ENCODE measurements around the gene TECPR2.
"Not testable (repeated sequence)": the region's sequence is repeated elsewhere in the genome, so short reads cannot be mapped to it uniquely, and the experiment has no call there.

Gene TECPR2

DNA sequence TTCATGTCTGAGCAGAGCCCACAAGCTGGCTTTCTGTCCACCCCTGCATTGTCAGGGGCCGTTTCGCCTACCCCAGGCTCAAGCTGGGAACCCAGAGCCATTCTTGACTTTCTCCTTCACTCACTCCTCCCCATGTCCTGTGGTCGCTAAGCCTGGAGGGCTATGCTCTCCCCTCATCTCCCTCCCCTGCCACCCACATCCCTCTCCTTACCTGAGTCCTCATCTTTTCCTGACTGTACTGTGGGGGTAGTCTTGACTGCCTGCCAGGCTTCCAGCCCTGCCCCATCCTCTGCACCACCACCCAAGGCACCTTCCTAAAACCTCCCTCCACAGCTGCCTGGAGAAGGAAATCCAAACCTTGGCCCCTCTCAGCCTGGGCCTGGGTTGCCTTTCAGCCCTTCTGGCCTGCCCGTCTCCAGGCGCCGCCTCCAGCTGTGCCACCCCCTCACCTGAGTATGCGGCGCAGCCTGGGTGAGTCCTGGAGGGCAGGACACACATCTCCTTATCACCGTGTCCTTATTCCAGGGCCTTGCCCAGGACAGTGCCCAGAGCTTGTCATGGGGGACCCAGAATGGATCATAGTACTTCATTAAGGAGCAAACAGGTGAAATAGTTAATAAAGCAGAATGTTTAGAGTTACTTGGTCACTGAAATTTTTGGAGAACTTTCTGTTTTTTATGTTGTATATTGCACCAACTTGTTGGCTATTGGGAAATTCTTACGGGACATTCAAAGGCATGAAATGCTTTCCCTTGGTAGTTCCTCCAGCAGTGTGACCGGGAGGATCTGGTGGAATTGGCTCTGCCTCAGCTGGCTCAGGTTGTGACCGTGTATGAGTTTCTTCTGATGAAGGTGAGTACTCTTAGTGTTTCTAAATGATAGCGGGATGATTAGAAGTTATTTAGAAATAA lies 28.7 kb upstream of the TECPR2 start:
- no peak for DNase-seq (ENCODE audit: low read depth)

DNA sequence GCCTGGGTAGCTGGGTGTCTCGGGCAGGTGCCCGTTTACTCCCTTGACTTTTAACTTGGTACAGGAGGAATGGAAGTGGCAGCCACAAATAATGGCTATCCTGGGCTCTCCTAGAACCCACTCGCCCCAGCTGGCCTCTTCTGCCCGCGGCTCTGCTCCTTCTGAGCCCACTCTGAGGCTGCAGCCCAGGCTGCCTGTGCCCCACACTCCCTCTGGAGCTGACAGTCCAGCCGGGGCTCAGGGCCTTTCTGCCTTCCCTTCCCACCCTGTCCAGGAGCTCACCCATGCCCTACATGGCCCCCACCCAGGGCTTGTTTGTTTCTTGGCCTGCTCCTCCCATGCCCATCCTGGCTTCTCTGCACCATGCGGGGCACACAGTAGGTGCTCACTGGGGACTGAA lies 27.6 kb upstream of the TECPR2 start:
- no peak for DNase-seq (ENCODE audit: low read depth)

DNA sequence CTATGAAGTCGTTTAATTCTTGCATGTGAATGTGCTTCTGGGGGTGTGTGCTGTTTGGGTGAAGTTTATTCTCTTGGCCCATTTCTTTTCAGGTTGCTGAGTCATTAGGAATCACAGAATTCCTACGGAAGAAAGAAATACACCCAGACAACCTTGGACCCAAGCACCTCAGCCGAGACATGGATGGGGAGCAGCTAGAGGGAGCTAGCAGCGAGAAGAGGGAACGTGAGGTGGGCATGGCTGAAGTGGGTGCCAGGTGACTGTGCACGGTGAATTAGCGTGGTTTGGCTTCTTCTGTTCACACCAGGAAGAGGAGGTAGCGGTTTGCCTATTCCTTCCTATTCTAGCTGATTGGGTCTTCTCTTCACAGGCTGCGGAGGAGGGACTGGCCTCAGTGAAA lies 24.0 kb upstream of the TECPR2 start:
- DNase-seq (ENCODE audit: low read depth) = no peak

DNA sequence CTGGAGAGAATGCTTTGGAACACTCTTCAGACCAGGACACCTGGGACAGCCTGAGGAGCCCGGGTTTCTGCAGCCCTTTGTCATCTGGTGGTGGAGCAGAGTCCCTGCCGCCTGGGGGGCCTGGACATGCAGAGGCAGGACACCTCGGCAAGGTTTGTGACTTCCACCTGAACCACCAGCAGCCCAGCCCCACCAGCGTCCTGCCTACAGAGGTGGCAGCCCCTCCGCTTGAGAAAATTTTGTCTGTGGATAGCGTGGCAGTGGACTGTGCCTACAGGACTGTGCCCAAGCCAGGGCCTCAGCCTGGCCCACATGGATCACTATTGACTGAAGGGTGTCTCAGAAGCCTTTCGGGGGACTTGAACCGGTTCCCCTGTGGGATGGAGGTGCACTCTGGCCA lies 21.2 kb upstream of the TECPR2 start:
- no peak for DNase-seq (ENCODE audit: low read depth)

DNA sequence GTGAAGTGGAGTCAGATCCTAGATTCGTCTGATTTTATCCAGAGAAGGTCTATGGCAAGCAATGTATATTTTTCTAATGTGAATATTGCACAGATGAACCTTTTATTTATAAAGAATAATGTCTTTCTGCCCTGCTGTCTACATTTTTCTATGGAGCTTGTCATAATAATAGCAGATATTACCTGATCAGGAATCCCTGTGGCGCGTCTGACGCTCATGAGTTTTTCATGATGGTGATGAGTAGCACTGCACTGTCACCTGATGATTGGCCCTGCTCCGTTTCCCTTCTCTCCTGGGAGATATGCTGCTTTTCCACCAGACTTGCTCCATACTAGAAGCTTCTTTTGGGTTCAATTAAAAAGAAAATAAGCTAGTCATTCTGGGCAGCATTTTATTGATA lies 20.5 kb upstream of the TECPR2 start:
- no peak for DNase-seq (ENCODE audit: low read depth)

DNA sequence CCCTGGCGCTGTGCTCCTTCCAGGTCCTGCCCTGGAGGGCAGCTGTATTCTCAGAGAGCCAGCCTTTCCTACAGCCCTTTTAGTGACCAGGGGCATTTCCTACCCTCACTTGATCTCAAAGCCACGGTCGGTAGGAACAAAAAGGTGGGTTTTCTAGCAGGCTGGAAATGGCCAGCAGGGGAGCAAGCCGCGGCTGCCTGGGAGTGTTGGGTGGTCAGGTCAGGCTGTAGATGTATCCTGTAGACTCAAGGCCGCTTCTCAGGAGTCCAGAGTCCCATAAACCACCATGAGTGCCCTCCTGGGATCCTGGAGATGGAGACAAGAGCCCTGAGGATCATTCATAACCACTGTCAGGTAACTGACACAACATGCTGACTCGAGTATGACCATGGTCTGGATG lies 18.7 kb upstream of the TECPR2 start:
- no peak for DNase-seq (ENCODE audit: low read depth)

DNA sequence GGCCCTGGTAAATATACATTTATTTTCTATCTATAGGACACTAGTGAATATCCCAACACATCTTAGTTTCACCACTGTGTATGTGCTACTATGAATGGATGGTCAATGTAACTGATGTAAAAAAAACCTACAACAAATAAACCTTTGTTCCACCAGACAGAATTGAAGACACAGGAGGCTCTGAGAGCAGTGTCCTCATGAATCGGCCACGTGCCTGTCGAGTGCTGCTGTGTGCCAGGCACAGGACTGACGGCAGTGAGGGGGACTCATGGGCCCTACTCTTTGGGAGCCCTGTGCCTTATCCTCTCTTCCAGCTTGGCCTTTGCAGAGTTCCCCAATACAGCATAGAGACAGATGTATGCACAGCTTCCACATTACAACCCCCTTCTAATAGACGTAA lies 18.3 kb upstream of the TECPR2 start:
- no peak for DNase-seq (ENCODE audit: low read depth)

DNA sequence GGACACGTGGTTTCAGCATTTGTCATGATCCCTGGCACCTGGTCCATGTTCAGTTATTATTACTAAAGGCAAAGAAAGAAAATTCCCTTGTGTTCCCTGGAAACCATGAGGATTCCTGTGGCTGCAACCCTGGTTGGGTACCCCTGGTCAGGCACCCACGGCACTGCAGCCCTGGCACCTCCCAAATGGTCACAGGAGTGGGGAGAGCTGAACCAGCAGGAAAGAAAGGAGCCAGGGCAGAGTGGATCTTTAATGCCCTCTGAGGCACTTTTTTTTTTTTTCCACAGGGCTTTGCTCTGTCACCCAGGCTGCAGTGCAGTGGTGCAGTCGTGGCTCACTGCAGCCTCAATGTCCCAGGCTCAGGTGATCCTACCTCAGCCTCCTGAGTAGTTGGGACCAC lies 17.5 kb upstream of the TECPR2 start:
- DNase-seq (ENCODE audit: low read depth) = no peak

DNA sequence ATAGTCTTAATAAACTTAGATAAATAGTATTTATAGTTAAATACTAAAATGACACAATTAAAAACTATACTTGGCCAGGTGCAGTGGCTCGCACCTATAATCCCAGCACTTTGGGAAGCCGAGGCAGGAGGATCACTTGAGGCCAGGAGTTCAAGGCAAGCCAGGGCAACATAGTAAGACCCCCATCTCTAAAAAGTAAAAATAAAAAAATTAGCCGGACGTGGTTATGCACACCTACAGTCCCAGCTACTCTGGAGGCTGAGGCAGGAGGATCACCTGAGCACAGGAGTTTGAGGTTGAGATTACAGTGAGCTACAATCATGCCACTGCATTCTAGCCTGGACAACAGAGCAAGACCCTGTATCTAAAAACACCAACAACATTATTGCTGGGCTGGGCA lies 16.1 kb upstream of the TECPR2 start:
- no peak for DNase-seq (ENCODE audit: low read depth)

DNA sequence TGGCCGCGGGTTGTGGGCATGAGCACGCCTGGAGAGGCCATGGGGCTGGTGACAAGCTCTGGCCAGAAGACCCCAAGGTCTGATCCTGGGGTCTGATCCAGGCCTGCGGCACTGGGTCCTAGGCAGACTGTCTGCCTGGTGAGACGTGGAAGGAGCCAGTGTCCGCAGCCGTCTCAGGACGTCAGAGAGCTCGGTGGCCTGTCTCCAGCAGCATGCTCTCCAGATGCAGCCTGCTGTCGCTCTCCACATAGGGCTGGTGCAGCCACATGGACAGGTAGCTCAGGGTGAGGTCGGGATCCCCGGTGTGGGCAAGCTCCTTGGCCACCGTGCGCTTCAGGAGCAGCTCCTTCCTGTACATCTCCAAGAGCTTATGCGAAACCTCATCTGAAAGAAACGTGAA lies 14.4 kb upstream of the TECPR2 start:
- DNase-seq (ENCODE audit: low read depth) = no peak

DNA sequence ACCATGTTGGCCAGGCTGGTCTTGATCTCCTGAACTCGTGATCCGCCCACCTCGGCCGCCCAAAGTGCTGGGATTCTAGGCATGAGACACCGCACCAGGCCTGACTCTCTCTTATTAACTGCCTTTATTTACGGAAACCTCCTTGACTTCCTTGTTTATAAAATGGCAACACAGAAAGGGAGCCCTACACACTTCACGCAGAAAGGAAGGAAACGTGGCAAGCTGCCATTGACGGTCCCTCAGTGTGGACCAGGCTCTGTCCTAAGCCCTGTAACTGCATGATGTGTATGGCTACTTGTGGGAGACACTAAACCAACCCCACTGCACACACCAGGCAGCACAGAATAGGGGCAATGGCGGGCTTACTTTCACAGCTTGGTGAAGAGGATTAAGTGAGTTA lies 11.7 kb upstream of the TECPR2 start:
- no peak for DNase-seq (ENCODE audit: low read depth)

DNA sequence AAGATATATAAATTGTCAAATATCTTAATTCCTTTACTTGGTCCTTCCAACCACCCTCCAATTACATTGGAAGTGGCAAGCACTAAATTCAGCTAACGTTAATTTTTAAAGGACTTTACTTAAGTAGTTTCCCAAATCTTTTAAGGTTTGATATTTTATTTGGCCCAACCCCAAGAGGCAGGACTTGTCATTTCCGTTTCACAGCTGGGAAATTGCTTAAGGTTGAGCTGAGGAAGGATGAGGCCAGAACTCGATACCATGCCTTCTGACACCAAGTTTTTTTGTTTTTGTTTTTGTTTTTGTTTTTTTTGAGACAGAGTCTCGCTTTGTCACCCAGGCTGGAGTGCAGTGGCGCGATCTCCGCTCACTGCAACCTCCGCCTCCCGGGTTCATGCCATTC lies 11.1 kb upstream of the TECPR2 start:
- DNase-seq (ENCODE audit: low read depth) = not testable (repeated sequence)

DNA sequence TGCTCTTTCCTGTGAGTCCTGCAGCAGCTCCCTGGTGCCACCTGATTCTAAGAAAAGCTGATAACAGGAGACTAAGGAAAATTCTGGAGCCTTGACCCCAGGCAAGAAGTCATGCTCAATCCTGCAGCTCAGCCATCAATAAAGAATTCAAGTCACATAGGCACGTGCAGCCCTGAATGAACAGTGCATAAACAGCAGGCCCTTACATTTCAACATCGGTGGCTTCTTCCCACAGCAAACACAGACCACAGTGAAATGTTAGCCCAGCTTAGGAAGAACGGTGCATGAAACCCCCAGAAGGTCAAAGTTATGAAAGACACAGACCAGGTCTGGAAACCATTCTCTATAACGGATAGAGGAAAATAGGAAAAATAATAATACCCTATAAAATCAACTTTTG lies 10.5 kb upstream of the TECPR2 start:
- DNase-seq (ENCODE audit: low read depth) = no peak

DNA sequence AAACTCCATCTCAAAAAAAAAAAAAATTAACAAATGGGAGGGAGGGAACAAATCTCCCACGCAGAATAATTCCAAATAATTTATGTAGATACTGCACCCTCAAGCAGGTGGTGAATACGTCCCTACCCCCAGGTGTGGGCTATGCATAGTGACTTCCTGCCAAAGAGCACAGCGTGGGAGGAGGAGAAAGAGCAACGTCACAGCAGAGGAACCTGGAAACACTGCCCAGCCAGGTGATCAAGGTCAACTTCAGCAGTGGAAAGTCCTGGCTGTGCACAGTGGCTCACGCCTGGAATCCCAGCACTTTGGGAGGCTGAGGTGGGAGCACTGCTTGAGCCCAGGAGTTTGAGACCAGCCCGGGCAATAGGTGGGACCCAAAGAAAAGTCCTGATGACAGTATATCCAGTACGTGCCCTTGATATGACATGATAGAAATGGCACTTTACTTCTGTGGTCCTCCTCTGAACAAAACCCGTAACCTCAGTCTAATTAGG lies 9.6 kb upstream of the TECPR2 start:
- DNase-seq (ENCODE audit: low read depth) = no peak

DNA sequence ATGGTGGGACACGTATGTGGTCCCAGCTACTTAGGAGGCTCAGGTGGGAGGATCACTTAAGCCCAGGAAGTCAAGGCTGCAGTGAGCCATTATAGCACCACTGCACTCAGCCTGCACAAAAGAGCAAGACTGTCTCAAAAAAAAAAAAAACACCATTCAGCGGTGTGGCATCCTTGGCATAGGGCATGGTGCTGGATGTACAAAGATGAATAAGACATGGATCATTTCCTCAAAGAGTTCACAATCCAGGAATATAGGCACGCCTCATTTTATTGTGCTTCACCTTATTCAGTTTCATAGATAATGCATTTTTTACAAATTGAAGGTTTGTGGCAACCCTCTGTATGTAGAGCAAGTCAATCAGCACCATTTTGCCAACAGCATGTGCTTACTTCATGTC lies 6.5 kb upstream of the TECPR2 start:
- DNase-seq (ENCODE audit: low read depth) = no peak

DNA sequence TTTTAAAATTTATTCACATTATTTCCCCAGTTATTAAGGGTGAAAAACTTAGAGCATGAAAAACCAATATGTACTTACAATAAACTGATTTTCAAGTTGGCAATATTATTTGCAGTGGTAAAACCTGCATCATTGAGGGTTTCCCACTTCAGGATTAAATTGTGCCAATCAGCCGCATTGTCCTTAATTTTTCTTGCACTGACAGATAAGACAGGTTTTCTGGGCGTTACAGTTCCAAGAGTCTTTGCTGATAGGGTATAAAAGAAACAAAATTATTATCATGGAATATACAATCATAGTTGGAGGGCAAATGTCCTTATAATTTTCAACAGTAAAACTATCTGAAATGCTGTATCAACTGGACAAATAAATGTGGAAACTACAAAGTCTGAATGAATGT lies 3.4 kb upstream of the TECPR2 start:
- no peak for DNase-seq (ENCODE audit: low read depth)

DNA sequence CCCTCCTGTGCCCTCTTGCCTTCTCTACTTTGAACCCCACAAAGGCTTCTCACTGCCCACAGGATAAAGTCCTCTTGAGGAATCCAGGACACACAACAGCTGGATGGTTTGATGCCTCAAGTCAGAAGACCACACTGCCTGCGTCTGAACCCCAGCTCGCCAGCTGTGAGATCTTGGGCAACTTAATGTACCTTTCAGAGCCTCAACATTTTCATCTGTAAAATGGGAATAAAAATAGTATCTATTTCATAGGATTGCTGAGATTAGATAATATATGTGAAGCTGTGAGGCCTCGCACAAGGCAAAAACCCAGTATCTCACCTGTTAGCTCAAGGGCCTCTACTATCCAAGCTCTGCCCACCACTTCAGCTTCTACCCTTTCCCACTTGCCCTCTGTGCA lies 2.4 kb upstream of the TECPR2 start:
- no peak for DNase-seq (ENCODE audit: low read depth)

DNA sequence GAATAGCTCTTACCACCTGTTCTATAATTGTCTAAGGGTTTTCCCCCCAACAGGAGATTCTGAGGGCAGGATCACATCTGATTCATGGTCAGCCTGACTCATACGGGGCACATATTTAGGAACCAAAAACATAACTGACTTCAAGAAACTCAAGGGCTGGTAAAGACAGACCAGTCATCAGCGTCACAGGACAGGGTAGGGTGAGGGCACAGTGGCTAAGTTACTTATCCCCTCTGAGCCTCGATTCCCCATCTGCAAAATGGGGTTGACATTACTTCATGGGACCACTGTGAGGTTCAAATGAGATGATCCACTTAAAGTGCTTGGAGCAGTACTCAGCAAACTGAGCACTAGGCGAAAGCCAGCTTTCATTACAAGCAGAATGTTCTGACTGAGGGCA lies 657 bp upstream of the TECPR2 start:
- peak; percentile 18 for DNase-seq (ENCODE audit: low read depth)

DNA sequence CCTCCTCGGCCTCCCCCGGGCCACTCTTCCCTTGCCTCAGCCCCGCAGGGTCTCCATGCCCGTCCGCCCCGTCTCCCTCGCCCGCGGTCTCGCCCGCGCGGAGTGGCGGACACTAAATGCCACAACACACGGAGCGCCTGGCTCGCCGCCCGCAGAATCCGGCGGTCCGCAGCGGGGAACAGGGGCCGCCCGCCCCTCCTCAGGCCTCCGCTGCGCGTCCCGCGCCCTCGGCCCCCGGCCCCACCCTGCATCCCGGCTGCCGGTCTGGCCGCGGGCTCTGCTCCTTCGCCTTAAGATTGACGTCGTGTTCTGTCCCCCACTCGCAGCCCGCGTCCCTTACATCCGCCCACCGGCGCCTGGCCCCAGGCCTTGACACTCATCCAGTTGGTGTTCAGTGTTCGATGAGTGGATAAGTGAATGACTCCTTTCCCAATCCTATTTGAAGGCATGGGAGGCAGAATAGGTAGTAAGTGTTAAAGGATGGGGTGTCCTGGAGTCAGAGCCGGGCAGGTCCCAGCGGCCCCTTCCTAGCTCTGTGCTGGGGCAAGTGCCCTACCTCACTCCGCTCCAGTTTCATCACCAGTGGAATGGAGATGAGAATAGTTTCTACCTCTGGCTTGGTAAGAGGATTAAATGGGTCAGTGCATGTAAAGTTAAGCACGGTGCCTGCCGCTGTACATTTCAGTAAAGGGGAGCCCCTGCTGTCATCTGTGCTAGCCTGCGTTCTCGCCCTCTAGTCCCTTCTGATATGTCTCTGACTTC lies 622 bp downstream of the TECPR2 start:
- no peak for DNase-seq (ENCODE audit: low read depth)

DNA sequence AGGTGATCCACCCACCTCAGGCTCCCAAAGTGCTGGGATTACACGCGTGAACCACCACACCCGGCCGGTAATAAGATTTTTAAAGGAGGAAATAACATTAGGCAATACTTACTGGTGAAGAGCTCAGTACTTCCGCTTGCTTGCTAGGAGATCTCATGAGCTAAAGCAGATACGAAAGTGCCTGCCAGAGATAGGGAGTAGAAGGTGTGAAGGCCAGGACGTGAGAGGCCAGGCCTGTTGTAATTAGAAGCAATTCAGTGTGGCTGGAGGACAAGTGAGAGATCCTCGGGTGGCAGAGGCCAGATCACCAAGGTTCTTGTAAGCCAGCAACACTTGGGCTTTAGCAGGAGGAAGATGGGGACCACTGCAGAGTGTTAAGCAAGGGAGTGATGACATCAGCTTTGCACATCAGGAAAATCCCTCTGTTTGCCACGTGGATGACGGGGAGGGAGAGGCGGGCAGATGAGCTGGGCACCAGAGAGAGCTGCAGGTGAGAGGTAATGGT lies 7.6 kb downstream of the TECPR2 start:
- DNase-seq (ENCODE audit: low read depth) = no peak

DNA sequence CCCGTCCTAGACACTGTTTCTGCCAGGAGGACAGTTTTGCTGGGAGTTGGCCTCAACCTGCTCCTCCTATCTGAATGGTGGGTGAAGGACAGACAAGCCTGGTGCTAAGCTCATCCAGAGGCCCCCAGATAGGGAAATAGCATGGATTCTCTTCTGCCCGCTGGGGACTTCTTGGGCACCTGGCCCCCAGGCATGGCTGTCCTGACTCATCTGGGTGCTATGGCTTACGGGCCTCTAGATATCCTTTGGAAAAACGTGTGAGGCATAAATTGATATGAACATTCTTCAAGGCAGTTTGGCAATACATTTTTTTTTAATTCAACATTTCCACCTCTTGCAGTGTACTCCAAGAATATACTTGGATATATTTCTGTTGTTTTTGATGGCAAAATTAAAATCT lies 8.6 kb downstream of the TECPR2 start:
- no peak for DNase-seq (ENCODE audit: low read depth)

DNA sequence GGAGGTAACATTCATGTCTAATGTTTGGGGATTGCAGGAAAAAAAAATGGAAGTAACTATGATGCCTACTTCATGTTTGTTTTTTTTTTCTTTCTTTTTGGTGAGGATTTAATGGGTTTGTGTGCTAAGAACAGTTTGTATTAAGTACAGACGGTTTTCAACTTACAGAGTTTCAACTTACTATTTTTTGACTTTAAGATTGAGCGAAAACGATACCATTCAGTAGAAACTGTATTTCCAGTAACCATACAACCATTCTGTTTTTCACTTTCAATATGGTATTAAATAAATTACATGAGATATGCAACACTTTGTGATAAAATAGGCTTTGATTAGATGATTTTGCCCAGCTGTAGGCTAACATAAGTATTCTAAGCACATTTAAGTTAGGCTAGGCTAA lies 10.4 kb downstream of the TECPR2 start:
- no peak for DNase-seq (ENCODE audit: low read depth)

DNA sequence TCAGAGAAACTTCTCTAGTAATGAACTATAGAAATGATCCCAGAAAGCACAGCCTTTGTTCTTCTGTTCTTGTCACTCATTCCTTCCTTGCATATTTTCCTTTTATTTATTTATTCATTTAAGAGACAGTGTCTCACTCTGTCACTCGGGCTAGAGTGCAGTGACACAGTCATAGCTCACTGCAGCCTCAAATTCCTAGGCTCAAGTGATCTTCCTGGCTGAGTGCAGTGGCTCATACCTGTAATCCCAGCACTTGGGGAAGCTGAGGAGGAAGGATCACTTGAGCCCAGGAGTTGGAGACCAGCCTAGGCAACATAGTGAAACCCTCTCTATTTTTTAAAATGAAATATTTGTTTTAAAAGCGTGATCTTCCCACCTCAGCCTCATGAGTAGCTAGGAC lies 11.5 kb downstream of the TECPR2 start:
- no peak for DNase-seq (ENCODE audit: low read depth)

All from activated gamma-delta T cell treated with anti-CD3 and anti-CD28 coated beads, Interleukin-2, amount 50 U/mL, for 16 hours (primary cell).